Measurements from ENCODE around the gene PCBP3. TPM values are rescaled to one million over a fixed set of nuclear protein-coding genes. Genes with fewer than 3 reads are reported as not detected.

PCBP3 gene
- polyA plus RNA-seq, 1 donor from 2014 or later = 1.7 TPM

- TF ChIP-seq, protein P1, sequence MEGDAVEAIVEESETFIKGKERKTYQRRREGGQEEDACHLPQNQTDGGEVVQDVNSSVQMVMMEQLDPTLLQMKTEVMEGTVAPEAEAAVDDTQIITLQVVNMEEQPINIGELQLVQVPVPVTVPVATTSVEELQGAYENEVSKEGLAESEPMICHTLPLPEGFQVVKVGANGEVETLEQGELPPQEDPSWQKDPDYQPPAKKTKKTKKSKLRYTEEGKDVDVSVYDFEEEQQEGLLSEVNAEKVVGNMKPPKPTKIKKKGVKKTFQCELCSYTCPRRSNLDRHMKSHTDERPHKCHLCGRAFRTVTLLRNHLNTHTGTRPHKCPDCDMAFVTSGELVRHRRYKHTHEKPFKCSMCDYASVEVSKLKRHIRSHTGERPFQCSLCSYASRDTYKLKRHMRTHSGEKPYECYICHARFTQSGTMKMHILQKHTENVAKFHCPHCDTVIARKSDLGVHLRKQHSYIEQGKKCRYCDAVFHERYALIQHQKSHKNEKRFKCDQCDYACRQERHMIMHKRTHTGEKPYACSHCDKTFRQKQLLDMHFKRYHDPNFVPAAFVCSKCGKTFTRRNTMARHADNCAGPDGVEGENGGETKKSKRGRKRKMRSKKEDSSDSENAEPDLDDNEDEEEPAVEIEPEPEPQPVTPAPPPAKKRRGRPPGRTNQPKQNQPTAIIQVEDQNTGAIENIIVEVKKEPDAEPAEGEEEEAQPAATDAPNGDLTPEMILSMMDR (IDR thresholded peaks at IDR 0.05; ENCODE audit: poor library complexity, severe bottlenecking) = no peak
- TF ChIP-seq EP300 (conservative IDR thresholded peaks at IDR 0.05; ENCODE audit: poor library complexity, severe bottlenecking) (no peak), MXI1 (conservative IDR thresholded peaks at IDR 0.05; ENCODE audit: poor library complexity, severe bottlenecking) (no peak), SMC3 (conservative IDR thresholded peaks at IDR 0.05; ENCODE audit: poor library complexity) (no peak)
- Histone ChIP-seq H3K27me3 (ENCODE audit: insufficient read depth, low read depth, low read length) (no peaks in the 10 kb centered on the region), H3K9ac (ENCODE audit: low read length) (no peak overlapping the region), H2AFZ (ENCODE audit: low read depth, low read length) (no peak overlapping the region), H3K9me3 (ENCODE audit: low read length) (no peaks in the 10 kb centered on the region), H3K27ac (ENCODE audit: low read length) (no peak overlapping the region), H3F3A (ENCODE audit: insufficient read depth, low read length, poor library complexity, severe bottlenecking) (no peaks in the 10 kb centered on the region), H3K36me3 (ENCODE audit: insufficient read depth, low read length) (no peaks in the 10 kb centered on the region), H3K4me3 (ENCODE audit: low read length) (no peak overlapping the region), H3K79me2 (replicated peaks; ENCODE audit: insufficient read depth, low read length) (no peaks in the 10 kb centered on the region), H4K20me1 (ENCODE audit: insufficient read depth) (no peaks in the 10 kb centered on the region), H3K9me2 (ENCODE audit: insufficient read depth, low read length) (no peaks in the 10 kb centered on the region), H3K4me2 (ENCODE audit: low read length) (no peak overlapping the region)
Observed at GRCh38 chr21:45900034-45900868, 256.7 kb downstream of the PCBP3 start.

GRCh38 chr21:45901061-45901690 lies 257.7 kb downstream of the PCBP3 start:
- Histone ChIP-seq H3K27ac (ENCODE audit: low read length) (no peak overlapping the region), H3K36me3 (ENCODE audit: insufficient read depth, low read length) (no peaks in the 10 kb centered on the region), H3K27me3 (ENCODE audit: insufficient read depth, low read depth, low read length) (no peaks in the 10 kb centered on the region), H2AFZ (ENCODE audit: low read depth, low read length) (no peak overlapping the region), H3F3A (ENCODE audit: insufficient read depth, low read length, poor library complexity, severe bottlenecking) (no peaks in the 10 kb centered on the region), H3K9me3 (ENCODE audit: low read length) (no peaks in the 10 kb centered on the region), H4K20me1 (ENCODE audit: insufficient read depth) (no peaks in the 10 kb centered on the region), H3K4me3 (ENCODE audit: low read length) (no peak overlapping the region), H3K4me2 (ENCODE audit: low read length) (no peak overlapping the region), H3K79me2 (replicated peaks; ENCODE audit: insufficient read depth, low read length) (no peaks in the 10 kb centered on the region), H3K9me2 (ENCODE audit: insufficient read depth, low read length) (no peaks in the 10 kb centered on the region), H3K9ac (ENCODE audit: low read length) (no peak overlapping the region)
- TF ChIP-seq, protein P1 (IDR thresholded peaks at IDR 0.05; ENCODE audit: poor library complexity, severe bottlenecking) = no peak
- TF ChIP-seq REST (IDR thresholded peaks at IDR 0.05; ENCODE audit: borderline replicate concordance) = no peak
- TF ChIP-seq POLR2AphosphoS5 (IDR thresholded peaks at IDR 0.05) = no peak
- TF ChIP-seq EZH2 (IDR thresholded peaks at IDR 0.05; ENCODE audit: borderline replicate concordance, insufficient read depth, low read length, poor library complexity, severe bottlenecking) = no peak
- no peak for TF ChIP-seq SMC3 (conservative IDR thresholded peaks at IDR 0.05; ENCODE audit: poor library complexity)
- no peak for TF ChIP-seq EP300 (conservative IDR thresholded peaks at IDR 0.05; ENCODE audit: poor library complexity, severe bottlenecking)
- no peak for TF ChIP-seq MXI1 (conservative IDR thresholded peaks at IDR 0.05; ENCODE audit: poor library complexity, severe bottlenecking)
- TF ChIP-seq RAD21 (conservative IDR thresholded peaks at IDR 0.05) = no peak
- TF ChIP-seq TAF1 (IDR thresholded peaks at IDR 0.05; ENCODE audit: low read depth) = no peak

Data from neural cell (in vitro differentiated cells).